Esophagus (tissue), 2 donors: ENCODE measurements around the gene ZBTB20. TPM values are rescaled to one million over a fixed set of nuclear protein-coding genes. Genes with fewer than 3 reads are reported as not detected.

Source experiments
- H3K27ac ChIP-seq, 2 donors: one replicate each; pipeline ENCODE4 v1.5.1; 2013; ENCODE audit warnings: low read depth in 2 of 2, mild to moderate bottlenecking in 2 of 2, inconsistent platforms in 1 of 2, low read length in 1 of 2, moderate library complexity in 1 of 2
- H3K27me3 ChIP-seq, 2 donors: one replicate each; pipeline ENCODE4 v1.6.1; 2013; ENCODE audit warnings: low read length in 2 of 2, control low read depth in 1 of 2, mild to moderate bottlenecking in 1 of 2; ENCODE audit not compliant: insufficient read depth in 2 of 2, control insufficient read depth in 1 of 2
- H3K36me3 ChIP-seq, 2 donors: one replicate each; pipeline ENCODE4 v1.6.1; 2013; ENCODE audit warnings: low read length in 1 of 2; ENCODE audit not compliant: control insufficient read depth in 2 of 2, insufficient read depth in 2 of 2
- H3K4me1 ChIP-seq, 2 donors: one replicate each; pipeline ENCODE4 v1.6.1; 2013; ENCODE audit warnings: low read length in 1 of 2; ENCODE audit not compliant: control insufficient read depth in 2 of 2, insufficient read depth in 2 of 2
- H3K4me3 ChIP-seq, 2 donors: one replicate each; pipeline ENCODE4 v1.5.1; 2013; ENCODE audit warnings: low read length in 2 of 2, mild to moderate bottlenecking in 2 of 2, low read depth in 1 of 2, moderate library complexity in 1 of 2
- H3K9me3 ChIP-seq, 2 donors: one replicate each; pipeline ENCODE4 v1.6.1; 2013; ENCODE audit warnings: mild to moderate bottlenecking in 2 of 2, low read depth in 1 of 2, low read length in 1 of 2, moderate library complexity in 1 of 2; ENCODE audit not compliant: control insufficient read depth in 2 of 2, insufficient read depth in 1 of 2
- WGBS, 2 donors: extraction: QIAGEN DNeasy Blood & Tissue Kit; methylation state at CpG; one replicate each; pipeline ENCODE4 v1.1.7; 2013; 5-methylcytosine and 5-hydroxymethylcytosine counted together
- polyA plus RNA-seq, 2 donors: library from polyadenylated mRNA; stranded (reverse); fragments of 200-250 nt; gene quantifications; one replicate each; pipeline ENCODE4 v1.2.3, GENCODE V29; 2013
- donor health status: healthy with polysubstance abuse.
- donor health status: Bipolar disorder and iron deficiency.

The ZBTB20 gene
- polyA plus RNA-seq, 2 donors = 0.16 to 1.3 TPM

DNA sequence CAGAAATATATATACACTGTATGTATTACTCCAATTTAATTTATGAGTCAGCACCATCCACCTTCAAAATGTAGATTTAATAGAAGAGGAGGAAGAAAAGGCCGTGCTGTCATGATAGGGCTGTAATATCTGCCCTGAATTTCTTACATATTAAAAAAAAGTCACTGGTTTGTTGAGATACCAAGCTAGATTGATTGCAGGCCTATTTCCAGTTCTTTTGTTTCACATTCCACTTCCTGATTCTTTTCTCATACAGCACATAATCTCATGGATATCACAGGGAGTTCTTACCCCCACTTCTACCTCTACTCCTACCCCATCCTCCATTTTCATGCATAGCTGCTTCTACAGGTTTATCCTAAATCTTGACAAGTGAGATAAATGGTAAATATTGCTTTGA, 290.3 kb downstream of the ZBTB20 start:
- H3K4me1 ChIP-seq = no peaks in the 10 kb centered on the region
- no peak overlapping the region for H3K4me3 ChIP-seq
- H3K36me3 ChIP-seq = no peaks in the 10 kb centered on the region
- H3K27ac ChIP-seq = no peak overlapping the region
- H3K27me3 ChIP-seq = no peaks in the 10 kb centered on the region
- 78 to 80% methylated on average over 1 of the region's 1 CpG for WGBS, 2 donors
- H3K9me3 ChIP-seq = no peaks in the 10 kb centered on the region

DNA sequence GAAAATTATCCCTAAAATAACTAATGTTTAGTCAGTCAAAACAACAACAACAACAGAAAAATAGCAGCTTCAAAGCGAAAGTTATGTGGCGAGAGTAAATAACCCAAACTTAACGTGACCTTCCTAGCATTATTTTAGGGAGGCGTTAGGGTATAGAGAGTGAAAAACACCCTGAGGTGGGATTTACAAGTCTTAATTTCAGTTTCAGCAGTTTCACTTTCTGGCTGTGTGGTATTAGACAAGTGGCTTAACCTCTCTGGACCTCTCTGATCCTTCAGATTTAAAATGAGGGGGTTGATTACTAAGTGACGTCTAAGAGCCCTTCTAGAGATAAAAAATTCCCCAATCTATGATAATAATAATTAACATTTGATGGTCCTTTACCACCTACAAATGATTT, 291.2 kb downstream of the ZBTB20 start:
- no peaks in the 10 kb centered on the region for H3K36me3 ChIP-seq

GRCh38 chr3:114852966-114853365, 294.1 kb downstream of the ZBTB20 start:
- WGBS, 2 donors = 93 to 96% methylated on average over 3 of the region's 3 CpGs
- H3K36me3 ChIP-seq = no peaks in the 10 kb centered on the region

More for the DNA sequence above, 291.2 kb downstream of the ZBTB20 start:
- 94 to 95% methylated on average over 5 of the region's 5 CpGs for WGBS, 2 donors
- Histone ChIP-seq H3K27me3 (no peaks in the 10 kb centered on the region), H3K4me3 (no peak overlapping the region), H3K27ac (no peak overlapping the region), H3K9me3 (no peaks in the 10 kb centered on the region), H3K4me1 (no peaks in the 10 kb centered on the region)

DNA sequence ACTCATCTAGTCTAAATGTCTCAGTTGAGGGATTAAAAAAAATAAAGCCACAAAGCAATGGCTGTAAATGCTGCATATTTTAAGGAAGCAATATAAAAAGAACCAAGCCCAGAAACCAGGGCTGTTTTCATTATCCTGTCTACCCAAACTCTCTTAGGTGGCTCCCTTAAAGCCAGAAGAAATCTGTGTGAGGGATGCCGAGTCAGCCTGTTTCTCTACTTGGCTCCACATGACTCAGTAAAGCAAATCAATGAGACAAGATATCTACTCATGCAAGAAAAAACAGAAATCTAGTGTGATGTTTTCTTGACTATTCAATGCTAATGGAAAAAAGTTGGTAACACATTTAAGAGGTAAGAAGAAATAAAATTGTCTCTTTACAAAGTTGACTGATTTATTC, 296.2 kb downstream of the ZBTB20 start:
- 63 to 75% methylated on average over 1 of the region's 1 CpG for WGBS, 2 donors
- H3K9me3 ChIP-seq = no peaks in the 10 kb centered on the region
- no peak overlapping the region for H3K27ac ChIP-seq
- H3K4me1 ChIP-seq = no peaks in the 10 kb centered on the region
- no peaks in the 10 kb centered on the region for H3K36me3 ChIP-seq
- no peak overlapping the region for H3K4me3 ChIP-seq
- no peaks in the 10 kb centered on the region for H3K27me3 ChIP-seq

More at GRCh38 chr3:114852966-114853365, 294.1 kb downstream of the ZBTB20 start:
- Histone ChIP-seq H3K4me1 (no peaks in the 10 kb centered on the region), H3K27me3 (no peaks in the 10 kb centered on the region), H3K27ac (no peak overlapping the region), H3K9me3 (no peaks in the 10 kb centered on the region), H3K4me3 (no peak overlapping the region)

- Histone ChIP-seq H3K36me3 (no peaks in the 10 kb centered on the region), H3K9me3 (no peaks in the 10 kb centered on the region), H3K27me3 (no peaks in the 10 kb centered on the region), H3K27ac (no peak overlapping the region), H3K4me1 (no peaks in the 10 kb centered on the region), H3K4me3 (no peak overlapping the region)
- WGBS, 2 donors = 90 to 93% methylated on average over 3 of the region's 3 CpGs
These were observed 298.3 kb downstream of the ZBTB20 start for GRCh38 chr3:114848643-114849350.

GRCh38 chr3:114848082-114848481, 299.0 kb downstream of the ZBTB20 start:
- H3K4me1 ChIP-seq = no peaks in the 10 kb centered on the region
- no peak overlapping the region for H3K4me3 ChIP-seq
- H3K27ac ChIP-seq = no peak overlapping the region
- WGBS, 2 donors = 69 to 79% methylated on average over 7 of the region's 7 CpGs
- no peaks in the 10 kb centered on the region for H3K27me3 ChIP-seq
- no peaks in the 10 kb centered on the region for H3K9me3 ChIP-seq
- no peaks in the 10 kb centered on the region for H3K36me3 ChIP-seq

DNA sequence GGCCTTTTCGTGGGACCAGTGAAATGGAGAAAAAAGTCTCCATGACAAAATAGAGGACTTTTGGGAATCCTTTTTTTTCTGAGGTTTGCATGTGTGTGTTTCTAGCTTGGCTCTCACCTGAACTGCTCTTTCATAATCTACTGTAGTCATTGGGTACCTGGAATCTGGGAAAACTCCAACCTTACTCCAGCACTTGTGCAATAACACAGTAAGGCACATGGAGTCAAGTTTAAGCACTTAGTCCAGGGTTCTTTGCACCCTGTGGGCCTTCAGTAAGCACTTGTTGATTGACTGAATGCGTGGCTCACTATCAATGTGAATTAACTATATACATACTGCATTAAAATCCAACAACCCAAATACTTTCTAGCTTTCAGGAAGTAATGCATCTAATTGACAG, 299.5 kb downstream of the ZBTB20 start:
- Histone ChIP-seq H3K36me3 (no peaks in the 10 kb centered on the region), H3K9me3 (no peaks in the 10 kb centered on the region), H3K27me3 (no peaks in the 10 kb centered on the region), H3K27ac (peak overlapping the region in 1 of 2 donors; percentile 18), H3K4me3 (no peak overlapping the region), H3K4me1 (no peaks in the 10 kb centered on the region)
- 68 to 70% methylated on average over 2 of the region's 2 CpGs for WGBS, 2 donors

GRCh38 chr3:114846779-114847178, 300.3 kb downstream of the ZBTB20 start:
- 68 to 74% methylated on average over 3 of the region's 3 CpGs for WGBS, 2 donors
- Histone ChIP-seq H3K4me1 (no peaks in the 10 kb centered on the region), H3K27ac (no peak overlapping the region), H3K36me3 (no peaks in the 10 kb centered on the region), H3K4me3 (no peak overlapping the region), H3K27me3 (no peaks in the 10 kb centered on the region), H3K9me3 (no peaks in the 10 kb centered on the region)

GRCh38 chr3:114846252-114846651, 300.8 kb downstream of the ZBTB20 start:
- WGBS, 2 donors = 60 to 72% methylated on average over 1 of the region's 1 CpG
- H3K4me3 ChIP-seq = no peak overlapping the region
- no peaks in the 10 kb centered on the region for H3K27me3 ChIP-seq
- H3K9me3 ChIP-seq = no peaks in the 10 kb centered on the region
- H3K4me1 ChIP-seq = no peaks in the 10 kb centered on the region
- no peaks in the 10 kb centered on the region for H3K36me3 ChIP-seq
- no peak overlapping the region for H3K27ac ChIP-seq

DNA sequence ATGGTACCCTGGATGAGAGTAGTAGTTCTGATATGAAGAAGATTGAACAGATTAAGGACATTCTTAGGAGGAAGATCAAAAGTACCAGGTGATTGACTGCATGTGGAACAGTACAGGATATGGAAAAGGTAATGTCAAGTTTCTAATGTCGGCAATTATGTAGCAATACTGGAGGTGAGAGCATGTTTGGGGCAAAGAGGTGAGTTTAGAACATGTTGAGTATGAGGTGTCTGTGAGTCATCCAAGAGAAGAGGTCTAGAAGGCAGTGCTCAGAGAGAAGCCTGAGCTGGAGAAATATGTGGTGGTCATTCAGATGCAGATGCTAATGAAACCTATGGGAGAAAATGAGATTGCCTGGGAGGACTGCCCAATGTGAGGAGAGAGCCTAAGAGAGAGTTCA, 305.6 kb downstream of the ZBTB20 start:
- Histone ChIP-seq H3K4me1 (no peaks in the 10 kb centered on the region), H3K9me3 (no peaks in the 10 kb centered on the region), H3K36me3 (no peaks in the 10 kb centered on the region), H3K27ac (no peak overlapping the region), H3K4me3 (no peak overlapping the region), H3K27me3 (no peaks in the 10 kb centered on the region)
- WGBS, 2 donors = 70 to 79% methylated on average over 1 of the region's 1 CpG
